Measurements from ENCODE around the gene HS3ST3A1.

GRCh38 chr17:13575466-13575865, 26.3 kb downstream of the HS3ST3A1 start:
- no peak for TF ChIP-seq EZH2 (IDR thresholded peaks at IDR 0.05; ENCODE audit: insufficient read depth, poor library complexity, severe bottlenecking)
- TF ChIP-seq EZH2phosphoT487 (IDR thresholded peaks at IDR 0.05; ENCODE audit: insufficient read depth, low read depth) = no peak

All from GM23248 (cell line).